ENCODE data around the gene PRDM5.

DNA sequence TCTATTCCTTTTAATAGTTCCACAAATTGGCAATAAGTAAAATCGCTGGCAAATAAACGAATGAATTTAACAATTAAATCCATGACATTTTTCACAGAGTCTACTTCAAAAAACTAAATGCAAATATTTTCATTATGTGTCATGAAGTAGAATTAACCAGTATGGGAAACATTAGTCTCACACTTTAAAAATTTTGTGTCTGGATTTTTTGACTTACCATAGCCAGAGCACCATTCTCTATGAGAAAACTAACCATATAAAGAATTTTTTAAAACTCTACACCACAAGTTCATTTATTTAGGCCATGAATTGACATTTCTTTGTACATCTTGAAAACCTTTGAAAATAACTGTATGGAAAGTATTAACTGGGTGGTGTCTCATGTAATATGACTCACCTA is 41.2 kb downstream of the PRDM5 start:
- TF ChIP-seq, protein P1, sequence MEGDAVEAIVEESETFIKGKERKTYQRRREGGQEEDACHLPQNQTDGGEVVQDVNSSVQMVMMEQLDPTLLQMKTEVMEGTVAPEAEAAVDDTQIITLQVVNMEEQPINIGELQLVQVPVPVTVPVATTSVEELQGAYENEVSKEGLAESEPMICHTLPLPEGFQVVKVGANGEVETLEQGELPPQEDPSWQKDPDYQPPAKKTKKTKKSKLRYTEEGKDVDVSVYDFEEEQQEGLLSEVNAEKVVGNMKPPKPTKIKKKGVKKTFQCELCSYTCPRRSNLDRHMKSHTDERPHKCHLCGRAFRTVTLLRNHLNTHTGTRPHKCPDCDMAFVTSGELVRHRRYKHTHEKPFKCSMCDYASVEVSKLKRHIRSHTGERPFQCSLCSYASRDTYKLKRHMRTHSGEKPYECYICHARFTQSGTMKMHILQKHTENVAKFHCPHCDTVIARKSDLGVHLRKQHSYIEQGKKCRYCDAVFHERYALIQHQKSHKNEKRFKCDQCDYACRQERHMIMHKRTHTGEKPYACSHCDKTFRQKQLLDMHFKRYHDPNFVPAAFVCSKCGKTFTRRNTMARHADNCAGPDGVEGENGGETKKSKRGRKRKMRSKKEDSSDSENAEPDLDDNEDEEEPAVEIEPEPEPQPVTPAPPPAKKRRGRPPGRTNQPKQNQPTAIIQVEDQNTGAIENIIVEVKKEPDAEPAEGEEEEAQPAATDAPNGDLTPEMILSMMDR (IDR thresholded peaks at IDR 0.05): no peak
- TF ChIP-seq POLR2A (IDR thresholded peaks at IDR 0.05): no peak
